ENCODE measurements around the gene EFNB2.
A peak's percentile ranks its signal among the peaks of the same experiment; 100 is the strongest.

The EFNB2 gene

DNA sequence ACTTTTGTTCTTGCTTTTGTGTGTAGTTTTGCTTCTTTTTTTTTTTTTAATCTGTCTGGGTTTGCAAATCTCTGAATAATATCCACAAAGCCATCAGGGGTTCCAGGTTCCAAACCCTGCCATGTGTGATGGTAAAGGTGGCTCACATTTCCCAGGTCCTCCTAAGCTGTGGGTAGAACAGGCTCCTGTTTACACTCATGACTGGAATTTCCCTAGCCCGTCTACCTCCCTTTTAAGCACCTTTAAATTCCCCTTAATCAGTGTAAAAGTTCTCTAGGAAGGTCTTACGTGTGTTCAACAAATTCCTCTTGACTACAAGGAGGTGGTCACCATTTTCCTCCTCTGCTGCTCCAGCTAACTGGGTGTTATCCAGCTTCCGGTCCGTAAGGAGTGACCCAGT lies 62.8 kb downstream of the EFNB2 start:
- Histone ChIP-seq H3K9me3 (ENCODE audit: control insufficient read depth, insufficient read depth, low read length) (no peaks in the 10 kb centered on the region), H3K79me2 (ENCODE audit: control insufficient read depth, low read length) (no peaks in the 10 kb centered on the region), H3K4me3 (ENCODE audit: low read length) (no peak overlapping the region), H3K4me2 (ENCODE audit: low read length) (no peak overlapping the region), H3K27ac (ENCODE audit: low read depth, low read length) (no peak overlapping the region), H4K20me1 (ENCODE audit: control insufficient read depth, insufficient read depth, low read depth, low read length) (no peaks in the 10 kb centered on the region), H3K36me3 (ENCODE audit: control insufficient read depth, low read length) (no peaks in the 10 kb centered on the region), H3K27me3 (ENCODE audit: control insufficient read depth, low read length) (peaks cover 16% of the 10 kb centered on the region), H3K9me2 (replicated peaks; ENCODE audit: control insufficient read depth, low read length) (no peaks in the 10 kb centered on the region), H3F3A (ENCODE audit: control insufficient read depth, insufficient read depth) (0 out of 2 replicates have a peak, but pooled peaks cover 2% of the 10 kb centered on the region), H3K4me1 (ENCODE audit: control insufficient read depth, low read length) (peaks cover 13% of the 10 kb centered on the region)
- TF ChIP-seq EZH2phosphoT487 (IDR thresholded peaks at IDR 0.05; ENCODE audit: borderline replicate concordance, low read length) (no peak), CTCF (IDR thresholded peaks at IDR 0.05; ENCODE audit: low read depth, low read length, poor library complexity, severe bottlenecking) (no peak)

GRCh38 chr13:106471957-106472543 lies 63.4 kb downstream of the EFNB2 start:
- peaks cover 13% of the 10 kb centered on the region for H3K4me1 ChIP-seq (ENCODE audit: control insufficient read depth, low read length)
- peaks cover 16% of the 10 kb centered on the region for H3K27me3 ChIP-seq (ENCODE audit: control insufficient read depth, low read length)
- peak overlapping the region; percentile 36 for H3K4me2 ChIP-seq (ENCODE audit: low read length)
- 0 out of 2 replicates have a peak, but pooled peaks cover 2% of the 10 kb centered on the region for H3F3A ChIP-seq (ENCODE audit: control insufficient read depth, insufficient read depth)
- peak overlapping the region; percentile 16; the same call in 1 of the 2 replicates for H3K4me3 ChIP-seq (ENCODE audit: low read length)
- TF ChIP-seq CTCF (IDR thresholded peaks at IDR 0.05; ENCODE audit: low read depth, low read length, poor library complexity, severe bottlenecking) (no peak), EZH2phosphoT487 (IDR thresholded peaks at IDR 0.05; ENCODE audit: borderline replicate concordance, low read length) (peak; percentile 27; the same call in 1 of the 2 replicates)
- no peaks in the 10 kb centered on the region for H3K9me3 ChIP-seq (ENCODE audit: control insufficient read depth, insufficient read depth, low read length)
- no peaks in the 10 kb centered on the region for H3K36me3 ChIP-seq (ENCODE audit: control insufficient read depth, low read length)
- no peaks in the 10 kb centered on the region for H4K20me1 ChIP-seq (ENCODE audit: control insufficient read depth, insufficient read depth, low read depth, low read length)
- H3K79me2 ChIP-seq (ENCODE audit: control insufficient read depth, low read length): no peaks in the 10 kb centered on the region
- no peak overlapping the region for H3K27ac ChIP-seq (ENCODE audit: low read depth, low read length)
- no peaks in the 10 kb centered on the region for H3K9me2 ChIP-seq (replicated peaks; ENCODE audit: control insufficient read depth, low read length)

GRCh38 chr13:106470576-106470975 lies 64.9 kb downstream of the EFNB2 start:
- TF ChIP-seq CTCF (IDR thresholded peaks at IDR 0.05; ENCODE audit: low read depth, low read length, poor library complexity, severe bottlenecking) (no peak), EZH2phosphoT487 (IDR thresholded peaks at IDR 0.05; ENCODE audit: borderline replicate concordance, low read length) (no peak)
- 0 out of 2 replicates have a peak, but pooled peaks cover 2% of the 10 kb centered on the region for H3F3A ChIP-seq (ENCODE audit: control insufficient read depth, insufficient read depth)
- no peak overlapping the region for H3K4me3 ChIP-seq (ENCODE audit: low read length)
- H3K27ac ChIP-seq (ENCODE audit: low read depth, low read length): no peak overlapping the region
- peaks cover 16% of the 10 kb centered on the region for H3K27me3 ChIP-seq (ENCODE audit: control insufficient read depth, low read length)
- H3K79me2 ChIP-seq (ENCODE audit: control insufficient read depth, low read length): no peaks in the 10 kb centered on the region
- H4K20me1 ChIP-seq (ENCODE audit: control insufficient read depth, insufficient read depth, low read depth, low read length): no peaks in the 10 kb centered on the region
- H3K9me2 ChIP-seq (replicated peaks; ENCODE audit: control insufficient read depth, low read length): no peaks in the 10 kb centered on the region
- no peaks in the 10 kb centered on the region for H3K9me3 ChIP-seq (ENCODE audit: control insufficient read depth, insufficient read depth, low read length)
- H3K36me3 ChIP-seq (ENCODE audit: control insufficient read depth, low read length): no peaks in the 10 kb centered on the region
- peaks cover 13% of the 10 kb centered on the region for H3K4me1 ChIP-seq (ENCODE audit: control insufficient read depth, low read length)
- H3K4me2 ChIP-seq (ENCODE audit: low read length): no peak overlapping the region
